ENCODE data around the gene TUBG2. TPM values are rescaled to one million over a fixed set of nuclear protein-coding genes. Genes with fewer than 3 reads are reported as not detected.

The TUBG2 gene
- total and polyA plus RNA-seq, 5 donors, result 11.6 to 21.3 (median 18.8) TPM

DNA sequence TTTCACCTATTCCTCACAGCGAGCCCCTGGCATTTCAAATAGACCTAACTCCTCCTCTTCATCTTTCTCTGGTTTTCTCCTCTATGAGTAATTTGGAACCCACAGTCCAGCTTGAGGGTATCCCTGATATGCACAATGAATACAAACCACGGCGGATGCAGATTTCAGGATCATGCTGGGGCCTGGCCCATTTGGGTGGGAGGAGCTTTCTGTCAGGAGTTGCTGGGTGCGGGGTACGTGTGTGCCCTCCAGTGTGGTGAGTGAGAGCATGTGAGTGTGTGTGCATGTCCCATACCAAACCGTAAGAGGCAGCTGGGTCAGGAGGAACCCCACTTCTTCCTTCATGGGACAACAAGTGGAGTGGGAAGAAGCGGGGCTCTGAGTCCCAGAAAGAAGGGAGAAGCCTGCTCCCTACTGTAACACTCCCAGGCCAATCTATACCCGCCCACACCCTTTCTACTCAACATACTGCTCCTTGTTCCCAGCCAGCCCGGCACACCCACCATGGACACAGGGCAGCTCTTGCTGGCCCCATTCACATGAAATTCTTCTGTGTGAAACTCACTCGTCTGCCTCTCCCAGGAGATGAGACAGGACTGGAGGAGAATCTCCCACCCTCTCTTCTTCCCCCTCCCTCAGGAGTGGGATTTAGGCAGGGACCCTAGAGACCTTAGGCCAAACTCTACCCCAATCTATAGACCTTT, 41.7 kb downstream of the TUBG2 start:
- Histone ChIP-seq H3K4me3 (ENCODE audit: low read length) (no peak overlapping the region), H3K27me3 (ENCODE audit: control insufficient read depth, insufficient read depth) (no peaks in the 10 kb centered on the region), H3K4me1 (ENCODE audit: control insufficient read depth, insufficient read depth, low read length) (no peaks in the 10 kb centered on the region), H3K9me3 (ENCODE audit: control insufficient read depth, low read length) (no peaks in the 10 kb centered on the region), H3K27ac (ENCODE audit: low read length) (no peak overlapping the region)
- WGBS, result 70% methylated on average over 10 of the region's 10 CpGs
- DNase-seq, result no peak
- intact Hi-C loops (cut with DNase I), result loop anchor here in 1 of 4 donors (5.0 kb wide), 1 partner anchor 113 kb away; no protein-coding TSS in a partner anchor
- ATAC-seq, result no peak

DNA sequence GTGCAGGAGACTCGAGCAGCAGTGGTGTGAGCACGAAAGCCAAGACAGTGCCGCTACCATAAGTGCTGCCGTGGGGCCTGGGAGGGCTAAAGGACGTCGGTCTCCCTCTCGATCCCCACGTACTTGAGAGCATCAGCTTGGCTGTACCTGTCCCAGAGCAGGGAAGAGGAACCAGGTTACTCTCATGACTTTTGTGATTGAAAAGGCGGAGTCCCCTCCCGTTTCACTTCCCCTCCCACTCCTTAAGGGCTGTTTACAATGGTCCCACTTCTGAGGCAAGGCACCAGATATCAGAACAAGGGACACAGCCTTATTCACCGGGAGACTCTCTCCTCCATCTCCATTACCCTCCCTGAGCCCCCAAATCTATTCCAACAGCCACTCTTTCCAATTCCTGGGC, 43.4 kb downstream of the TUBG2 start:
- intact Hi-C loops (cut with DNase I), result loop anchor here in 1 of 4 donors (5.0 kb wide), 1 partner anchor 115 kb away; no protein-coding TSS in a partner anchor
- 92% methylated on average over 11 of the region's 11 CpGs for WGBS

DNA sequence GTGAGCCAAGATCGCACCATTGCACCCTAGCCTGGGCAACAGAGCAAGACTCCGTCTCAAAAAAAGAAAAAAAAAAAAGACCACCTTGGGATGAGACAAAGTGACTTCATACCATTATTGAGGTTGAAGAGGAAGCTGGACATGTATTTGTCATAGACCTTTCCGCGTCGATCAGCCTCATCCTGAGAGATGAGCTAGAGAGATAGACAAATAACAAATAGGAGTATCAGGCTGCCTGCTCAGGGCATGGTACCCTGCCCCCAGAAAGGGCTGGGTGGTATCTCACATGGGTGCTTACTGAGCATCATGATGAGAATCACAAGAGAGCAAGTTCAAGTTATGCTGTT, 45.4 kb downstream of the TUBG2 start:
- Histone ChIP-seq H3K27ac (ENCODE audit: low read length) (no peak overlapping the region), H3K27me3 (ENCODE audit: control insufficient read depth, insufficient read depth) (no peaks in the 10 kb centered on the region), H3K4me1 (ENCODE audit: control insufficient read depth, insufficient read depth, low read length) (no peaks in the 10 kb centered on the region), H3K4me3 (ENCODE audit: low read length) (no peak overlapping the region), H3K9me3 (ENCODE audit: control insufficient read depth, low read length) (no peaks in the 10 kb centered on the region)
- DNase-seq (no peak), ATAC-seq (no peak)
- 96% methylated on average over 5 of the region's 5 CpGs for WGBS
- intact Hi-C loops (cut with DNase I), result loop anchor here in 1 of 4 donors (5.0 kb wide), 1 partner anchor 117 kb away; no protein-coding TSS in a partner anchor

More for the DNA sequence above, 43.4 kb downstream of the TUBG2 start:
- Histone ChIP-seq H3K27me3 (ENCODE audit: control insufficient read depth, insufficient read depth) (no peaks in the 10 kb centered on the region), H3K27ac (ENCODE audit: low read length) (no peak overlapping the region), H3K4me3 (ENCODE audit: low read length) (no peak overlapping the region), H3K9me3 (ENCODE audit: control insufficient read depth, low read length) (no peaks in the 10 kb centered on the region), H3K4me1 (ENCODE audit: control insufficient read depth, insufficient read depth, low read length) (no peaks in the 10 kb centered on the region)
- ATAC-seq, result no peak
- no peak for DNase-seq

DNA sequence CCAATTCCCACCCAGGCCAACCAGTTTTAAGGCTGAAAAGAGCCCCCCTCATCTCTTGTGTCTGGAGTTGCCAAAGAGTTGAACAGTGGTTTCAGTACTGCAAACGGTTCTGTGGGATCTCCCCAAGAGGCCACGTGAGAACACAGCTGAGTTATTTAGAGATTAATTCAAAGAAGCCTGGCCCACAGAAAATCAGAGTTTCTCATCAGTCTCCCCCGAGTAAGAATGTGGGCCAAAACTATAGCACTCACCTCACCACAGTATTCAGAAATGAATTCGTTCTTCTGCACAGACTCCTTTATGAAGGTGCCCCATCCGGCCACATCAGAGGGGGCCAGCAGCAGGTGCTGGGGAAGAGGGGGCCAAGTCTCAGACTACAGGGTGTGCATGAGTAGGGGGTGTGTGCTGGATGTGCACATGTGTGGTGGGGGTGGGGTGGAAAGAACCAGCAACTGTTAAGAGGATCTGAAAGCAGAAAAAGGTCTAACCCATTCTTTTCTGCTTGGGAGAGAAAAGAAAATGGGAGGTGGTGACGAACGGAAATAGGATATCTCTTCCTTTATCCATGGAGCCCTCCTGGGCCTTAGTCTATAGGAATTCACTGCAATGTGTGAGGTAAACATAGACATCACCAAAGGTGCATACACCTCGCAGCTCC, 45.9 kb downstream of the TUBG2 start:
- Histone ChIP-seq H3K27me3 (ENCODE audit: control insufficient read depth, insufficient read depth) (no peaks in the 10 kb centered on the region), H3K4me1 (ENCODE audit: control insufficient read depth, insufficient read depth, low read length) (no peaks in the 10 kb centered on the region), H3K9me3 (ENCODE audit: control insufficient read depth, low read length) (no peaks in the 10 kb centered on the region), H3K27ac (ENCODE audit: low read length) (no peak overlapping the region), H3K4me3 (ENCODE audit: low read length) (no peak overlapping the region)
- ATAC-seq (no peak), DNase-seq (no peak)
- intact Hi-C loops (cut with DNase I), result loop anchor here in 1 of 4 donors (5.0 kb wide), 1 partner anchor 118 kb away; no protein-coding TSS in a partner anchor
- WGBS, result 84% methylated on average over 8 of the region's 8 CpGs

DNA sequence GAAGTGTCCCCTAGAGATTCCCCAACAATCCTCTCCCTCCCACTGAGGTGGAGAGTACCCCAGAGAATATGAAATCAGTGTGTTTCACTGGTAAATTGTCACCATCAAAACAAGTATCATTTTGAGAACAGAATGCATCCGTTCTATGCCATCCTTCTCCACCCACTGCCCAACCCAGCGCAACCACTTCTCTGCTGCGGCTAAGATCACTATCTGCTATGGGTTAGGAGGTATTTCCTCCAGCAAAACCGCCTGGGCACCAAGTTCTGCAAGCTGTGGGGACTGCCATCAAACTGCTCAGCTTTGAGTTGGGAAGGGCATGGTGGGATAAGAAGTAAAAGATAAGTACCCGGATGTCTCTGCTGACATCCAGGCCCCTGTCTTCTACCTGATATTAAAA, 47.6 kb downstream of the TUBG2 start:
- Histone ChIP-seq H3K27me3 (ENCODE audit: control insufficient read depth, insufficient read depth) (no peaks in the 10 kb centered on the region), H3K9me3 (ENCODE audit: control insufficient read depth, low read length) (no peaks in the 10 kb centered on the region), H3K4me1 (ENCODE audit: control insufficient read depth, insufficient read depth, low read length) (no peaks in the 10 kb centered on the region), H3K4me3 (ENCODE audit: low read length) (no peak overlapping the region), H3K27ac (ENCODE audit: low read length) (no peak overlapping the region)
- intact Hi-C loops (cut with DNase I), result no loop called here
- no peak for DNase-seq
- ATAC-seq, result no peak
- 85% methylated on average over 5 of the region's 5 CpGs for WGBS

DNA sequence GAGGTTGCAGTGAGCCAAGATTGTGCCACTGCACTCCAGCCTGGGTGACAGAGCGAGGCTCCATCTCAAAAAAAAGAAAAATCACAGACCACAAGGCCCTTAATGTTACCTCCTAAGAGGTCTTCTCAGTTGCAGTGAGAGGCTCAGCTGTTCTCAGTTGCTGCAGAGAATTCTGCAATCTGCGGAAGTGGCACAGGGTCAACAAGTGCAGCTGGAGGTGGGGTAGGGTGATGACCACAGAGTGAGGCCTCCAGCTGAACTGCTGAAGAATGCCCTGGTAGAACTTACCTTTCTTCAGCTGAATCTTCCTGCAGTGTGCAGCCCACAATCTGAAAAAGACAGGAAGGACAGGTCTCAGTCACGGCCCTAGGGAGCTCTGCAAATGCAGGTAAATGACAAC, 49.5 kb downstream of the TUBG2 start:
- H3K4me3 ChIP-seq (ENCODE audit: low read length), result no peak overlapping the region
- H3K4me1 ChIP-seq (ENCODE audit: control insufficient read depth, insufficient read depth, low read length), result no peaks in the 10 kb centered on the region
- WGBS, result 94% methylated on average over 3 of the region's 3 CpGs
- no peaks in the 10 kb centered on the region for H3K9me3 ChIP-seq (ENCODE audit: control insufficient read depth, low read length)
- DNase-seq (no peak), ATAC-seq (no peak)
- no peak overlapping the region for H3K27ac ChIP-seq (ENCODE audit: low read length)
- intact Hi-C loops (cut with DNase I), result no loop called here
- no peaks in the 10 kb centered on the region for H3K27me3 ChIP-seq (ENCODE audit: control insufficient read depth, insufficient read depth)

DNA sequence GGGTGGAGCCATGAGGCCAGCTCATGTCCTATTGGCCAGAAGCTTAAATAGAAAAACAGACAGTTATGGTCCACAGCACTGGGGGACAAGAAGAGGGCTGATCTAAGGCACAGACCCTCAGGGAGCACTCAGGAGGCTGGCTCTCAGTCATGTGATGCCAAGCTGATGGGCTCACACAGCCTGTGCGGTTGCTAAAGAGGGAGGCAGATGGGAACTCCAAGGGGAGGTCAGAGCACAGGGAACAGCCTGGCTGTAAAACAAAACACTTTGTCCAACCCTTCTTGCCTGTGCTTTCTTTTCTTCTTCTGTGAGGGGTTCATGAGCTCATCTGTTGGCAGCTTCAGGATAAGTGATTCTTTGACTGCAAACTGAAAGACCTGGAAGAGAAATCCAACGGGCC, 50.5 kb downstream of the TUBG2 start:
- H3K9me3 ChIP-seq (ENCODE audit: control insufficient read depth, low read length), result no peaks in the 10 kb centered on the region
- DNase-seq (no peak), ATAC-seq (no peak)
- 67% methylated on average over 2 of the region's 2 CpGs for WGBS
- no peak overlapping the region for H3K4me3 ChIP-seq (ENCODE audit: low read length)
- intact Hi-C loops (cut with DNase I), result no loop called here
- no peak overlapping the region for H3K27ac ChIP-seq (ENCODE audit: low read length)
- no peaks in the 10 kb centered on the region for H3K27me3 ChIP-seq (ENCODE audit: control insufficient read depth, insufficient read depth)
- no peaks in the 10 kb centered on the region for H3K4me1 ChIP-seq (ENCODE audit: control insufficient read depth, insufficient read depth, low read length)

Small RNAs within 50 kb of the gene (microRNA-seq; reads per million reads assigned to microRNA genes)
- gene MIR6780A, result 0 to 0.84 reads per million in 2 donors

Other genes starting within 250 kb of the TUBG2 start
- gene CAVIN1, start 236.0 kb upstream of the TUBG2 start, total RNA-seq, result 100 to 1,000 TPM; 173 to 256 (median 203) TPM
- gene CAVIN1, start 236.0 kb upstream of the TUBG2 start, polyA plus RNA-seq, result 153 TPM
- gene ATP6V0A1, start 200.4 kb upstream of the TUBG2 start, total RNA-seq, result 10 to 100 TPM; 42.1 to 57.7 (median 48.8) TPM
- 33.4 TPM for gene ATP6V0A1, start 200.4 kb upstream of the TUBG2 start, polyA plus RNA-seq
- gene NAGLU, start 123.0 kb upstream of the TUBG2 start, total RNA-seq, result 10 to 100 TPM; 11.3 to 18.8 (median 15.0) TPM
- gene NAGLU, start 123.0 kb upstream of the TUBG2 start, polyA plus RNA-seq, result 13.7 TPM
- 1 to 10 TPM; 1.2 to 1.6 (median 1.4) TPM for gene HSD17B1, start 106.4 kb upstream of the TUBG2 start, total RNA-seq
- 2.5 TPM for gene HSD17B1, start 106.4 kb upstream of the TUBG2 start, polyA plus RNA-seq
- gene COASY, start 97.1 kb upstream of the TUBG2 start, total RNA-seq, result 10 to 100 TPM; 32.4 to 45.5 (median 40.0) TPM
- 30.2 TPM for gene COASY, start 97.1 kb upstream of the TUBG2 start, polyA plus RNA-seq
- 10 to 100 TPM; 46.9 to 63.8 (median 54.2) TPM for gene MLX, start 92.2 kb upstream of the TUBG2 start, total RNA-seq
- gene MLX, start 92.2 kb upstream of the TUBG2 start, polyA plus RNA-seq, result 65.0 TPM
- 1 to 10 TPM; 1.4 to 3.3 (median 2.5) TPM for gene PSMC3IP, start 81.6 kb upstream of the TUBG2 start, total RNA-seq
- 2.2 TPM for gene PSMC3IP, start 81.6 kb upstream of the TUBG2 start, polyA plus RNA-seq
- gene RETREG3, start 49.9 kb upstream of the TUBG2 start, total RNA-seq, result 10 to 100 TPM; 23.9 to 27.0 (median 25.5) TPM
- 13.0 TPM for gene RETREG3, start 49.9 kb upstream of the TUBG2 start, polyA plus RNA-seq
- gene TUBG1, start 49.6 kb upstream of the TUBG2 start, total RNA-seq, result 10 to 100 TPM; 34.3 to 60.7 (median 46.0) TPM
- gene TUBG1, start 49.6 kb upstream of the TUBG2 start, polyA plus RNA-seq, result 48.9 TPM
- 10 to 100 TPM; 14.4 to 30.8 (median 23.9) TPM for gene PLEKHH3, start 17.7 kb downstream of the TUBG2 start, total RNA-seq
- 23.0 TPM for gene PLEKHH3, start 17.7 kb downstream of the TUBG2 start, polyA plus RNA-seq
- 1 to 10 TPM; 1.8 to 2.9 (median 2.5) TPM for gene CCR10, start 22.6 kb downstream of the TUBG2 start, total RNA-seq
- gene CCR10, start 22.6 kb downstream of the TUBG2 start, polyA plus RNA-seq, result 2.6 TPM
- gene CNTNAP1, start 23.2 kb downstream of the TUBG2 start, total RNA-seq, result 1 to 10 TPM; 4.6 to 9.9 (median 7.1) TPM
- gene CNTNAP1, start 23.2 kb downstream of the TUBG2 start, polyA plus RNA-seq, result 4.6 TPM
- 10 to 100 TPM; 32.4 to 53.2 (median 43.6) TPM for gene EZH1, start 85.8 kb downstream of the TUBG2 start, total RNA-seq
- gene EZH1, start 85.8 kb downstream of the TUBG2 start, polyA plus RNA-seq, result 22.5 TPM
- gene RAMP2, start 101.9 kb downstream of the TUBG2 start, total RNA-seq, result 10 to 100 TPM; 29.2 to 45.9 (median 40.9) TPM
- gene RAMP2, start 101.9 kb downstream of the TUBG2 start, polyA plus RNA-seq, result 73.5 TPM
- gene VPS25, start 114.2 kb downstream of the TUBG2 start, total RNA-seq, result 10 to 100 TPM; 32.0 to 37.7 (median 33.0) TPM
- gene VPS25, start 114.2 kb downstream of the TUBG2 start, polyA plus RNA-seq, result 42.7 TPM
- gene WNK4, start 121.3 kb downstream of the TUBG2 start, total RNA-seq, result not detected
- gene WNK4, start 121.3 kb downstream of the TUBG2 start, polyA plus RNA-seq, result 0.05 TPM
- gene COA3, start 139.4 kb downstream of the TUBG2 start, total RNA-seq, result 10 to 100 TPM; 64.4 to 74.4 (median 70.7) TPM
- gene COA3, start 139.4 kb downstream of the TUBG2 start, polyA plus RNA-seq, result 142 TPM
- gene CNTD1, start 139.6 kb downstream of the TUBG2 start, total RNA-seq, result under 1 TPM in 2 of 4 donors, not detected in 2; 0.20 to 0.53 TPM
- 0.59 TPM for gene CNTD1, start 139.6 kb downstream of the TUBG2 start, polyA plus RNA-seq
- gene BECN1, start 165.0 kb downstream of the TUBG2 start, total RNA-seq, result 10 to 100 TPM; 69.6 to 88.1 (median 71.8) TPM
- 54.3 TPM for gene BECN1, start 165.0 kb downstream of the TUBG2 start, polyA plus RNA-seq
- gene PSME3, start 174.1 kb downstream of the TUBG2 start, total RNA-seq, result 10 to 100 TPM; 61.0 to 82.0 (median 70.1) TPM
- 57.6 TPM for gene PSME3, start 174.1 kb downstream of the TUBG2 start, polyA plus RNA-seq
- gene AOC2, start 185.3 kb downstream of the TUBG2 start, total RNA-seq, result under 1 TPM; 0.37 to 0.67 (median 0.51) TPM
- 0.52 TPM for gene AOC2, start 185.3 kb downstream of the TUBG2 start, polyA plus RNA-seq
- gene AOC3, start 191.9 kb downstream of the TUBG2 start, total RNA-seq, result 10 to 100 TPM; 11.5 to 29.9 (median 24.9) TPM
- gene AOC3, start 191.9 kb downstream of the TUBG2 start, polyA plus RNA-seq, result 29.1 TPM
- gene G6PC1, start 241.5 kb downstream of the TUBG2 start, total RNA-seq, result not detected
- not detected for gene G6PC1, start 241.5 kb downstream of the TUBG2 start, polyA plus RNA-seq